Tibial nerve (tissue), 3 donors: Measurements from ENCODE around the gene MIS18A.

Experiments
- CTCF ChIP-seq, 5 experiments: fragments of 200-600 bp in 3 of 5; fragments of 450-650 bp in 2 of 5; sonication (generic) in 3 of 5; IDR thresholded peaks; one replicate each; pipeline ENCODE4 v1.5.1; 2016 to 2019; ENCODE audit warnings: antibody characterized with exemption in 5 of 5, mild to moderate bottlenecking in 3 of 5, moderate library complexity in 2 of 5
- POLR2A ChIP-seq, 2 donors: fragments of 450-650 bp; IDR thresholded peaks; one replicate each; pipeline ENCODE4 v1.6.1; 2017; ENCODE audit warnings: antibody characterized with exemption in 2 of 2, mild to moderate bottlenecking in 2 of 2, moderate library complexity in 2 of 2

GRCh38 chr21:32253215-32253641 lies 25.6 kb downstream of the MIS18A start:
- TF ChIP-seq POLR2A (IDR thresholded peaks at IDR 0.05) (no peak), CTCF (IDR thresholded peaks at IDR 0.05) (no peak)
